GM12878 (cell line): ENCODE data around the gene TRPM1. TPM values are rescaled to one million over a fixed set of nuclear protein-coding genes. Genes with fewer than 3 reads are reported as not detected.

Source experiments
- ATAC-seq: fragments of 200-7000 bp; cut with Tn5 transposase; 3 replicates; pipeline ENCODE4 v1.9.1; 2020; ENCODE audit warnings: mild to moderate bottlenecking, moderate library complexity
- BruUV-seq: library from RNA; stranded (reverse); fragments of 400-500 nt; replicated peaks from 2 replicates; lab custom pipeline; 2021; lab: Mats Ljungman, UMichigan
- CTCF ChIA-PET: fragments of 300-600 bp; sonication (Branson Sonifier 250); formaldehyde crosslinking; extraction: SDS; loops from one replicate; lab custom pipeline; 2021; ENCODE audit warnings: inconsistent platforms; lab: Yijun Ruan, JAX
- POLR2A ChIA-PET: fragments of 350-600 bp; formaldehyde crosslinking; extraction: SDS; loops from one replicate; lab custom pipeline; 2021; ENCODE audit warnings: inconsistent platforms; lab: Charles Lee
- RAD21 ChIA-PET: fragments of 300-600 bp; sonication (Branson Sonifier 250); formaldehyde crosslinking; loops from one replicate; lab custom pipeline; 2023; ENCODE audit warnings: antibody characterized with exemption; ENCODE audit not compliant: unreplicated experiment; lab: Charles Lee
- SMC1A ChIA-PET: fragments of 300-600 bp; sonication (Branson Sonifier 250); formaldehyde crosslinking; loops from one replicate; lab custom pipeline; 2023; ENCODE audit not compliant: unreplicated experiment, uncharacterized antibody; lab: Charles Lee
- DNase-seq: peaks from one replicate; pipeline ENCODE4 v3.0.0-alpha.2; 2011; ENCODE audit warnings: low read depth, low spot score
- FAIRE-seq: peaks from 3 replicates; lab custom pipeline; 2011; peaks lifted over from hg19 to GRCh38; lab: Jason Lieb, UNC
- H2AFZ ChIP-seq: 2 replicates; pipeline ENCODE4 v1.6.0; 2011; ENCODE audit warnings: low read depth, low read length, control low read depth; ENCODE audit not compliant: control insufficient read depth
- H3K27ac ChIP-seq: 2 replicates; pipeline ENCODE4 v1.5.1; 2011; ENCODE audit warnings: control low read depth; ENCODE audit not compliant: control insufficient read depth, insufficient read depth
- H3K27me3 ChIP-seq, 2 experiments: replicated peaks in 1 of 2; 2 replicates each; pipeline versions ENCODE4 v1.6.0 to v1.6.1; 2011; ENCODE audit warnings: low read length in 1 of 2; ENCODE audit not compliant: control insufficient read depth in 2 of 2, insufficient read depth in 2 of 2
- H3K36me3 ChIP-seq, 2 experiments: 2 replicates each; pipeline ENCODE4 v1.5.1; 2011; ENCODE audit warnings: low read length in 1 of 2; ENCODE audit not compliant: control insufficient read depth in 2 of 2, insufficient read depth in 2 of 2
- H3K4me1 ChIP-seq: 2 replicates; pipeline ENCODE4 v1.6.1; 2011; ENCODE audit warnings: mild to moderate bottlenecking, low read length, moderate library complexity, mixed read lengths; ENCODE audit not compliant: control insufficient read depth, insufficient read depth
- H3K4me2 ChIP-seq: 2 replicates; pipeline ENCODE4 v1.6.0; 2011; ENCODE audit warnings: control low read depth; ENCODE audit not compliant: control insufficient read depth, insufficient read depth
- H3K4me3 ChIP-seq: fragments of 200-600 bp; sonication (generic); 2 replicates; pipeline ENCODE4 v1.5.1; 2016
- H3K79me2 ChIP-seq: 2 replicates; pipeline ENCODE4 v1.6.0; 2011; ENCODE audit warnings: low read length; ENCODE audit not compliant: control insufficient read depth, insufficient read depth
- H3K9ac ChIP-seq: 2 replicates; pipeline ENCODE4 v1.8.0; 2011; ENCODE audit warnings: low read length, control low read depth, mixed read lengths; ENCODE audit not compliant: control insufficient read depth, insufficient read depth
- H3K9me3 ChIP-seq: replicated peaks from 3 replicates; pipeline ENCODE4 v1.5.1; 2011; ENCODE audit warnings: mild to moderate bottlenecking, low read length; ENCODE audit not compliant: control insufficient read depth, insufficient read depth
- H4K20me1 ChIP-seq: 2 replicates; pipeline ENCODE4 v1.6.0; 2011; ENCODE audit not compliant: control insufficient read depth, insufficient read depth
- BHLHE40 ChIP-seq, 2 experiments: fragments of 450-650 bp in 1 of 2; IDR thresholded peaks; 2 replicates each; pipeline ENCODE4 v1.6.1; 2011 to 2017; ENCODE audit warnings: low read depth in 2 of 2, borderline replicate concordance in 1 of 2, improper control_type of control experiment in 1 of 2, low read length in 1 of 2, mild to moderate bottlenecking in 1 of 2
- EZH2 ChIP-seq: IDR thresholded peaks from 2 replicates; pipeline ENCODE4 v1.6.1; 2012; ENCODE audit warnings: low read depth, mild to moderate bottlenecking, control low read depth, inconsistent platforms, low read length, borderline replicate concordance; ENCODE audit not compliant: control insufficient read depth
- FOXK2 ChIP-seq: fragments of 450-650 bp; IDR thresholded peaks from 2 replicates; pipeline ENCODE4 v1.6.1; 2017; ENCODE audit warnings: mild to moderate bottlenecking, moderate library complexity
- FOXM1 ChIP-seq: IDR thresholded peaks from 2 replicates; pipeline ENCODE4 v1.6.1; 2012; ENCODE audit warnings: low read depth, mild to moderate bottlenecking, inconsistent platforms, low read length, moderate library complexity
- MXI1 ChIP-seq: fragments of 150-350 bp; IDR thresholded peaks from 2 replicates; pipeline ENCODE4 v1.6.1; 2011; ENCODE audit warnings: low read depth, mild to moderate bottlenecking, inconsistent platforms, low read length, improper control_type of control experiment
- NBN ChIP-seq: fragments of 450-650 bp; IDR thresholded peaks from 2 replicates; pipeline ENCODE4 v1.6.1; 2016
- NFYA ChIP-seq: IDR thresholded peaks from 2 replicates; pipeline ENCODE4 v1.6.1; 2011; ENCODE audit warnings: low read depth, mild to moderate bottlenecking, low read length, improper control_type of control experiment, borderline replicate concordance
- PBX3 ChIP-seq: IDR thresholded peaks from 2 replicates; pipeline ENCODE4 v1.6.1; 2011; ENCODE audit warnings: mild to moderate bottlenecking, low read depth, low read length, moderate library complexity; ENCODE audit not compliant: insufficient replicate concordance
- PKNOX1 ChIP-seq: fragments of 450-650 bp; IDR thresholded peaks from 2 replicates; pipeline ENCODE4 v1.6.1; 2016; ENCODE audit warnings: mild to moderate bottlenecking
- PML ChIP-seq: IDR thresholded peaks from 2 replicates; pipeline ENCODE4 v1.6.1; 2012; ENCODE audit warnings: low read length, inconsistent platforms
- POLR2AphosphoS2 ChIP-seq: IDR thresholded peaks from 2 replicates; pipeline ENCODE4 v1.6.1; 2011; ENCODE audit warnings: low read depth, mild to moderate bottlenecking, low read length, improper control_type of control experiment, moderate library complexity
- RCOR1 ChIP-seq: conservative IDR thresholded peaks from 2 replicates; pipeline ENCODE4 v1.6.1; 2012; ENCODE audit warnings: low read depth, low read length, improper control_type of control experiment
- STAT1 ChIP-seq: fragments of 450-650 bp; conservative IDR thresholded peaks from 2 replicates; pipeline ENCODE4 v1.6.1; 2014; ENCODE audit warnings: antibody characterized with exemption, mild to moderate bottlenecking
- USF2 ChIP-seq: IDR thresholded peaks from 2 replicates; pipeline ENCODE4 v1.6.1; 2011; ENCODE audit warnings: low read depth, low read length, improper control_type of control experiment, borderline replicate concordance
- ZBTB33 ChIP-seq: fragments of 450-650 bp; IDR thresholded peaks from 2 replicates; pipeline ENCODE4 v1.6.1; 2017; ENCODE audit warnings: mild to moderate bottlenecking
- ZBTB4 ChIP-seq: fragments of 450-650 bp; formaldehyde crosslinking; IDR thresholded peaks from 2 replicates; pipeline ENCODE4 v1.4.0; 2022; ENCODE audit warnings: mild to moderate bottlenecking, moderate library complexity
- WGBS: methylation state at CpG from one replicate; pipeline ENCODE4 v1.1.6; 2016; ENCODE audit warnings: low lambda C conversion rate; ENCODE audit not compliant: insufficient replicate concordance, insufficient coverage; ENCODE audit errors: missing lambda C conversion rate; 5-methylcytosine and 5-hydroxymethylcytosine counted together
- in situ Hi-C: fragments of 300-500 bp; cut with MboI; formaldehyde crosslinking; loops from 9 replicates; pipeline ENCODE4 v1.14.3; 2018; ENCODE audit warnings: mixed read lengths
- intact Hi-C: fragments of 100-400 bp; cut with micrococcal nuclease; formaldehyde crosslinking; loops from one replicate; pipeline ENCODE4 v1.14.2; 2022; ENCODE audit not compliant: unreplicated experiment
- polyA plus RNA-seq, 11 experiments: library from polyadenylated mRNA; depleted of rRNA in 4 of 11; unstranded in 6 of 11; stranded (reverse) in 5 of 11; fragments of >200 nt; fragmentation: Nextera tagmentation in 4 of 11; fragmentation: Illumina TruSeq in 1 of 11; extraction: Ambion mirVana in 4 of 11; extraction: Trizol in 1 of 11; gene quantifications; 1 replicate in 1 of 11; 2 replicates in 10 of 11; pipeline versions ENCODE4 v1.2.1 to v1.2.3, GENCODE V29; 2011 to 2016; ENCODE audit warnings: inconsistent platforms in 2 of 11, missing spikeins in 2 of 11, low read depth in 1 of 11
- total RNA-seq, 4 experiments: library from RNA; depleted of rRNA in 3 of 4; stranded (reverse); fragments of >200 nt in 3 of 4; fragmentation: Illumina TruSeq in 1 of 4; extraction: Trizol in 1 of 4; gene quantifications; 2 replicates each; pipeline versions ENCODE4 v1.2.1 to v1.2.3, GENCODE V29; 2013 to 2021

Gene TRPM1
- total and polyA plus RNA-seq, 10 of the 15 experiments (the other 5 are each of a cell fraction or from before 2014, with no cell fraction given): 0.01 to 0.10 (median 0.05) TPM; not detected in 4

- BruUV-seq: no TSS peak
- 76% methylated on average over 19 of the region's 19 CpGs for WGBS
- H3K4me2 ChIP-seq: no peak overlapping the region
- ChIA-PET CTCF (no interaction called here), SMC1A (no interaction called here), RAD21 (no interaction called here), POLR2A (no interaction called here)
- FAIRE-seq: no peak
- in situ Hi-C loops (no loop called here), intact Hi-C loops (no loop called here)
- H3K79me2 ChIP-seq: no peaks in the 10 kb centered on the region
- no peaks in the 10 kb centered on the region for H3K9me3 ChIP-seq
- no peak overlapping the region for H3K4me3 ChIP-seq
- H3K27me3 ChIP-seq: no peaks in the 10 kb centered on the region
- H3K9ac ChIP-seq: no peak overlapping the region
- DNase-seq: no peak
- no peak overlapping the region for H3K27ac ChIP-seq
- H3K36me3 ChIP-seq: no peaks in the 10 kb centered on the region
- peaks cover 5% of the 10 kb centered on the region; the same call in 1 of the 2 replicates for H3K4me1 ChIP-seq
- no peak for ATAC-seq
- no peak overlapping the region for H2AFZ ChIP-seq
- no peaks in the 10 kb centered on the region for H4K20me1 ChIP-seq
- TF ChIP-seq ZBTB33 (no peak), USF2 (no peak), BHLHE40 (IDR thresholded peaks at IDR 0.05; ENCODE audit: borderline replicate concordance in 1 of 2, low read depth in 2 of 2, low read length in 1 of 2) (no peak), EZH2 (no peak), PKNOX1 (no peak), FOXM1 (no peak), ZBTB4 (CRISPR knock-in tag) (no peak), FOXK2 (no peak), STAT1 (no peak), NFYA (no peak), PML (no peak), POLR2AphosphoS2 (no peak), MXI1 (no peak), NBN (no peak), PBX3 (no peak), RCOR1 (no peak)
Observed at GRCh38 chr15:31046759-31047359, 54.7 kb downstream of the TRPM1 start.
